GM21360 (cell line): ENCODE measurements around the gene SLC9A5.

Experiments used
- ATAC-seq: cut with Tn5 transposase; IDR thresholded peaks from one replicate; pipeline ENCODE4 v1.9.1; 2021; ENCODE audit warnings: mild to moderate bottlenecking, moderate library complexity; ENCODE audit not compliant: unreplicated experiment

SLC9A5 gene

DNA sequence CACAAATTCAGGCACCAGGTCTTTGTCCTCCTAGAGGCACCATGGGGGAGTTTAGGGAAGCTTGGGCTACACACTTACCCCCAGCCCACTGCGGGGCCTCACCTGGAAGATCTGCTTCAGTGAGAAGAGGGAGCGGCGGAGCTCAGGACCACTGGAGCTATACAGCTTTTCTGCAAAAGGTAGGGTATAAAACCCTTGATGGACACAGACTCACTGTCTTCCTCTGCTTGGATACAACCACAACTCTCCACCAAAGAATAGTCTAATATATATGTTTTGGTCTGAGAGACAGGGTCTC is 10.6 kb upstream of the SLC9A5 start:
- ATAC-seq = no peak

DNA sequence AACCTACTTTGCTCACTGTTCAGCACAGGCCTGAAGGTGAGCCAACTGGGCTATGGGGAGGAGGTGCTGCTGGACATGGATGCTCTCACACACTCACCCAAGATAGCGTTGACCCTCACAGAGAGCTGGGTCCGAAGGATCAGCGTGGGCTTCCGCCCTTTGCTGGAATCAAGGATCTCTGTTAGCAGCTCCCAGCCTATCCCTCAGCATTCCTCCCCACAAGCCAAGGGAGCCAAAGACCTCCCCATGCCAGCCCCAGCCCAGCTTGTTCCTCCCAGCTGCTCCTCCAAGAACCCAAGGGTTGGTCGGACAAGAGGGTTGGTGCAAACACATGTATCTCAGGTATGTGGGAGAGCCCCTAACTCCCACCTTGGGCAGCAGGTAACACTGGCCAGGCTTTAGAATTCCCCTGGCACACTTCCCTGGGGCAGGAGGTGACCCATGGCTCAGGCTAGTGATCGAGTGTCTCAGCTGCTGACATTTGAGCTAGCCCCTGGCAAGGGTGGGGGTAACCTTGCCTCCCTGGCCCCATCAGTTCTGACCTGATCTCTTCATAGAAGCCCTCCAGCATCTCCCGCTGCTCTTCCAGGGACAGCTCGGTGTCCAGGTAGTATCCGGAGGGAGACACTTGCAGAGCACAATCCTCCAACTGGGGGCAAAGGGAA is 9.8 kb upstream of the SLC9A5 start:
- no peak for ATAC-seq

DNA sequence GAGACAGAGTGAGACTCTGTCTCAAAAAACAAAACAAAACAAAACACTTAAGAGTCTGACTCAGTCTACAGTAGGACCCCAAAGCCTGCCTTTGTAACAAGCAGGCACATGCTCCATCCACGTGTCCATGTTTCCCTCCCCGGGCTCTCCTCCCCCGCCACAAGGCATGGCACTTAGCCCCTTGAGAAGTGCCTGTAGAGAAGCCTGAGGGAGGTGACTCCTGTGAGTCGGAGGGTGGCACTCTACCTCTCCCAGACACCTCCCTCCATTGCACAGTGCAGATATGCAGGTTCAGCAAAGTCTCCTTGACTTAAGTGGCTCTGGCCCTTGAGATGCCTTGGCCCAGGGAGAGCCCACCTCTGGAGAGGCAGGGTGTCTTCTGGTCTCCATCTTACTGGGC is 8.3 kb upstream of the SLC9A5 start:
- ATAC-seq = no peak

DNA sequence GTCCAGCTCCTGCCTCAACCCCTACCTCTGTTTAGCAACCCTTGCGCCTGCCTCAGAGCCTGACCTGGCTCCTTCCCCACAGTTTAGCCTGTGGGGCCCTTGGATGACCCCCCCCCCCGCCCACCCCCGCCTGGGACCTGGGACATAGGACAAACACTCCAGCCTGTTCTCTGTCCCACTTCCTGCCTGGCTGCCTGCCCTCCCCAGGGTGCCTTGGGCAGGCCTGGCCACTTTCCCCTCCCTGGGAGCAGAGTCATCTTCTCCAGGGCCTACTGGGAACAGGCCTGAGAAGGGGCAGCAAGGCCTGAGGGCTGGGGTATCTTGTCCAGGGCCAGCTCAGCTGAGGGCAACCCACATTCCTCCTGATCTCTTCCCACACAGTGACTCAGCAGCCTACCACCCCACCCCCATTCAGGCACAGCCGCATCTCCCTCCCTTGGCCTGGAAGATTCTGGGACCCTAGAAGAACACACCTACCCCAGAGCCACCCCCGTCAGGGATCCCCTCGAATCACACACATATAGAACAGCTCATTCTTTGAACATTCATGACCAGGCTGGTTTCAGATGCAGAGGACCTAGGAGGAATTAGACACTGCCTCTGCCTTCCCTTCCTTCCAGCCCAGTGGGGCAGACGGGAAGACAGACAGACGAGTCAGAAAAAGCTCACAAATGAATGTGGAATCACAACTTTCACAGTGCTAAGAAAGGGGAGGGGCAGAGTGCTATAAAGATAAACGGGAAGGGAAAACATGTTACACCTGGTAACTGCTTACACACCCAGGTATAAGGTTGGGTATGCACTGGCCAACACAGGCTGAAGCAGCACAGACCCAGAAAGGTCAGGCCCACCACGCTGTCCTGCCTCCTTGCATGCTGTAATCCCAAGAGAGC is 7.5 kb upstream of the SLC9A5 start:
- no peak for ATAC-seq

DNA sequence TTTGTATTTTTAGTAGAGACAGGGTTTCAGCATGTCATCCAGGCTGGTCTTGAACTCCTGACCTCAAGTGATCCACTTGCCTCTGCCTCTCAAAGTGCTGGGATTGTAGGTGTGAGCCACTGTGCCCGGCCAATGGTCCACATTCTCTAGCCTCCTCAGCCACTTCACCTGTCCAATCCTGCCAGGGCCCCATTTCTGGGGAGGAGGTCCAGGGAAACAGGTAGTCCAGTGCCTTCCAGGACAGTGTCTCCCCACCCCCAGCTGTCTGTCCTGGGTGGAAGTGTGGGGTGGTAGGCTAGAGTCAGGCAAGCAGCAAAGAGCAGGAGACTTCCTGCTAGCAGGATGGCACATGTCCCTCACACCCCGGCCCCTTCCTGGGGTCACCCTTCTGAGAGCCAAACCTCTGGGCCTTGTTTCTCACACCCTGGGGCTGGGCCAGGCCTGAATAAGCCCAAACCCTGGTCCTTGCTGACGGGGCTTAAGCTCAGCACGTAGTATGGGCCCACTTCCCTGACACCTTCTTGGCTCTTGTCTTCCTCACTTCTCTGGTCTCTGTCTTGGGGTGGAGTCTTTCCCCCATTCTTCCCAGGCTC is 6.5 kb upstream of the SLC9A5 start:
- ATAC-seq = no peak

DNA sequence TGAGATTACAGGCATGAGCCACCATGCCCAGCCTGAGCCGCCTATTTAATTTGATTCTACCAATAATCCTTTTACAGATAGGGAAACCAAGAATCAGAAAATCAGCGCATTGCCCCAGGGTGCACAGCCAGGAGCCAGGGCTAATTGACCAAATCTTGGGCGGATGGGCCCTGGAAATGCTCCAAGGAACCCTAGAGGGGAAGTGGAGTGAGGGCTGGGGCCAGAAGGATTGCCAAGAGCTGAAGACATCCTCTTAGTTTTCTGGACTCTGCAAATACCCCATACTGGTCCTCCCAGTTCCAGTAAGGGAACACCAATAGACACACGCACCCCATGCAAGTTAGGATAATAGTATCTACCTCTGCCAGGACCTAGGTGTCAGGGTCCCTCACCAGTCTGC is 5.3 kb upstream of the SLC9A5 start:
- ATAC-seq = no peak

DNA sequence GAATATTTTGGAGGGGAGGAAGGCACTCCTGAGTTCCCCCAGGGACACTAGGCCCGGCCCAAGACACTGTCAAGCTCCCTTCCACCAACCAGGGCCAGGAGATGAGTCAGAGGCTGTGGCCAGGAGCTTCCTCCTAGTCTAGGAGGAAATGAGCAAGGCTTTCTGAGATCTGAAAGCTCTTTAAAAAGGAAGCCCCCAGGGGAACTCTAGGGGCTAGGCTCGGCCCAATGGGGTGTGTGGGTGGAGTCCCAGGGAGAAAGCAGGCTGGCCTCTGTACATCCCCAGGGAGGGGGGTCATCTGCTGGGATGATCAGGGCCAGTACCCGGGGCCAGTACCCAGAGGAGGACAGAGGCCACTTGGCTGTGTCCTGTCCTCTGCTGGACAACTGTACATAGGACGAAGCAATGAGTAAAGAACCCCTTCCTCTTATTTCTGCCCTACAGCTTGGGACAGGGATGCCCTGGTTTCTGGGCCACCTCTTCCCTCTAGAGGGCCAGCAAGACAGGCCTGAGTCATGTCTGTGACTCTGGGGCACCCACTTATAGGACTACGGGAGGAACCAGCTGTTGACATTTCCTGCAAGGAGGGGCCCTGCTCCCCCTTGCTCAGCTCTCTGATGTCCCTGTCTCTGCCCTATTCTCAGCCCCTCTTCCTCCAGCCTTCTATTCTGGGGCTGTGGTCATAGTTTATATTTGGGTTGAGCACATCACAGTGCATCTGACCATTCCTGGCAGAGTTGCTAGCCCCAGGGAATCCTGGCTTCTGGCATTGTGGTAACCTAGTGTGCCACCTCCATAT is 4.2 kb upstream of the SLC9A5 start:
- ATAC-seq = peak; percentile 49

DNA sequence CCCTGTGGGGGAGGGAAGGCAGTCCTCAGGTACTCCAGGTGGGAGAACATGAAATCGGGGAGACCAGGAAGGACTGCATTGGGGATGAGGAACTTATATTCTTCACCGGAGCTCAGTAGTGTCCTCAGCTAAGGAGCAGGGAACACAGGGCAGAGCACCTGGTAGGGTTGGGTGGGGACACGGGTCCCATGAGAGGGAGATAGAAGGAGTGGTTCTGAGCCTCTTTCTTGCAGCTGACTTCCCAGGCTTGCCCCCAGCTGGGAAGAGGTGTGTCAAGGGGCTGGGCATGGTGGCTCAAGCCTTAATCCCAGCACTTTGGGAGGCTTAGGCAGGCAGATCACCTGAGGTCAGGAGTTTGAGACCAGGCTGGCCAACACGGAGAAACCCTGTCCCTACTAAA is 3.6 kb upstream of the SLC9A5 start:
- ATAC-seq = no peak

DNA sequence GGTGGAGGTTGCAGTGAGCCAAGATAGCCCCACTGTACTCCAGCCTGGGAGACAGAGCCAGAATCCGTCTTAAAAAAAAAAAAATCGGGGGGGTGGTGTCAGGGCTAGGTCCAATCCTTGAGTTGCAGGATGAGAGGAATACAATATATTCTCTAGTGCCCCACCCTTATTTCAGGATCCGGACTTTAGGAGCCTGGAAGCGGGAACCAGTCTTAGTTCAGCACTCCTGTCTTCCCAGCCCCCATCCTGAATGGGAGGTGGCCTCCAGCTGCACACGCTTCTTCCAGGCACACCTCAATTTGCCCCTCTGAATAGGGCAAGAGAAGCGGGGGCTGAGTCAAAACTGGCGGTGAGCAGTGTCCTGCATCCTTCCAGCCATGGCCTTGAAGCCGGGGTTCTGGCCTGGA is 3.1 kb upstream of the SLC9A5 start:
- ATAC-seq = no peak

DNA sequence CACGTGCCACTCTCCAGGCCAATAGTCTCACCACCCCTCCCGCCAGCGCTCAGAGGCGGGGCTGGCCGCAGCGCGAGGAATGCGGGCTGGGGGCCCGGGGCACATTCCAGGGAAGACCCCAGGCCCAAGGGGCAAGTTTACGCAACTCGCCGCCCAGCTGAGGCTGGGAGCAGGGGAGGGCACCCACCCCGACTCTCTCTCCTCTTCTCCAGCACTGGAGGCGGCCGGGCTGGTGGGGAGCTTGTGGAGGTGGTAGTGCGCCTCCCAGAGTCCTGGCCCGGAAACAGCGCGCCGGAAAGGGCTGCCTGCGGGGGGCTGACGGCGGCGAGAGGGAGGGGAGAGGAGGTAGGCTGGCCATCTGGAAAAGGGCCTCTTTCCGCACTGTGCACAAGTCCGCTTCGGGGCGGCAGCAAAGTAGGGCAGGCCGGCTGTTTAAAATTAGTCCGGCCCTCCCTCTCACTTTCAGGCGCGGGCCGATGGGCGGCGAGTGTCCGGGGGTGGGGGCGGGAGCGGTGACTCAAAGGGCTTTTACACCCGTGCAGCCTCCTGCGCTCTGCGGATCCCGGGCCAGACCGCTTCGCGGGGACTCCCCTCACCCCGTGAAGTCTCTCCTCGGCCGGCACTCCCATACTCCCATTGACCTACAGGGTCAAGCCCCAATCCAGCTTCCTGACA is 2.6 kb upstream of the SLC9A5 start:
- ATAC-seq = no peak

DNA sequence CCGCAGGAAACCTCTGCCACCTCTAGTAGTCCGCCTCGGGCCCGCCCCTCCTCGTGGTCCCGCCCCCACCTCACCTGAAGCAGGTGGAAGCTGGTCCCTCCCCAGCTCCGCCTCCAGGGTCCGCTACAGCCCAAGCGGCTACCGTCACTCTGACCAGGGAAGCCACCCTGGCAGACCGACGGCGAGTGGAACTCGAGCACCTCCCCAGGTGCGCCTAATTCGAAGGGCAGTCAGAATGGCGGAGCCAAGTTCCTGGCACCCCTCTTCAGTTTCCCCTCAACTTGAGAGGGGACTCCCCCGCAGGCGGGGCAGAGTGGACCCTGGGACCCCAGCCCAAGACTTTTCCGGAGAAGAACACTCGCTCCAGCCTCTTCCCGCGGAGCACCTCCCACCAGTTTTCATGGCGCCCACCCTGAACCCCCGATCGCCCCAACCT is 2.0 kb upstream of the SLC9A5 start:
- ATAC-seq = no peak

DNA sequence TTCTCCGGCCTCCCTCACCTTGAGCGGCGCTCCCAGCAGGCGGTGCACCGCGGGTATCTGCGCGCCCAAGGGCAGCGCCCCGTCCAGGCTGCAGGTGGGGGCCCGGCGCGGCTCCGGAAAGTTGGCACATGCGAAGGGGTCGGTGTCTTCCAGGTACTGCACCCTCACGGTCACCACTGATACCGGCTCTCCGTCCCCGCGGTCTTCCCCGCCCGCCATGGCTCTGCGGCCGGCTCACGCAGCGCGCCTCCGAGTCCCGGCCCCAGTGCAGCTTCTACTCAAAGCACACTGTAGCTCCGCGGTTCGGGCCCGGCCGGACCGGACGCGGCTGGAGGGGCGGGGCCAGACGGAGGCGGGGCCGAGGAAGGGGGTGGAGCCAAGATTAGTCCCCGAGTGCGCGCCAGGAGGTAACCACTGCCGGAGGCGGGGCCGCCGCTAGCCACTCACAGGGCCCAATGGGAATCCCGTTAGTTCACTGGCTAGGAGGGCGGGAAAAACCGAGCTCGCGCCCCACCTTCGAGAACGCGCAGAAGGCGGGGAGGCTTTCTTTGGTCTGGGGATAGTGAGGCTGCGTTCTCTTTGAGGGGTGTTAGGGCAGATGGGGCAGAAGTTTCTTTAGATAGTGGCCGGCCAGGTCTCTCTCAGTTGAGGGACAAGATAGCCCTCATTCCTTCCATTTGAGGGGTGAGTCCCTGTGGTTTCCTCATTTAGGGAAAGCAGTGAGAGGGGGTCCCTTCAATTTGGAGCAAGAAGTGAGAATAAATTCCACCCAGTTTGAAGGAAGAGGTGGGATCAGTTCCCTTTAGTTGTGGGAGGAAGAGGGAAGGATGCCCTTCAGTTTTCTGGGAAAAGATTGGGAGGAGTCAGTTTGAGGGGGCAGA is 1.3 kb upstream of the SLC9A5 start, which contains the start of gene FHOD1:
FHOD1 (minus strand) TSS at position 290 of the 881 bp plus-strand sequence; CDS start at position 219, 71 bp downstream.
- ATAC-seq = peak; percentile 44

DNA sequence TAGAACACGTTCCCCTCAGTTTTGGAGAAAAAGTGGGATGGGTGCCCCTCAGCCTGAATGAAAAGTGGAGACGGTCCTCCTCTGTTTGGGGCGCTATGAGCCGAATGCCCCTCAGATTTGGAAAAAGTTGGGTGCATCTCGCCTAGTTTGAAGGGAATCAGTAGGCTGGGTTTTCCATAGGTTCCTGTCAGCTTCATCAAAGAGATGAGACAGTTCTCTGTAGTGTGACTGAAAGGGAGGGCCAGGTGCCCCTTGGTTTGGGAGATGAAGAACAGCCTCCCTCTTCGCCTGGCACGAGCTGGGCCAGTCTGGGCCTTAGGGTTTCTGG is 742 bp upstream of the SLC9A5 start:
- no peak for ATAC-seq

DNA sequence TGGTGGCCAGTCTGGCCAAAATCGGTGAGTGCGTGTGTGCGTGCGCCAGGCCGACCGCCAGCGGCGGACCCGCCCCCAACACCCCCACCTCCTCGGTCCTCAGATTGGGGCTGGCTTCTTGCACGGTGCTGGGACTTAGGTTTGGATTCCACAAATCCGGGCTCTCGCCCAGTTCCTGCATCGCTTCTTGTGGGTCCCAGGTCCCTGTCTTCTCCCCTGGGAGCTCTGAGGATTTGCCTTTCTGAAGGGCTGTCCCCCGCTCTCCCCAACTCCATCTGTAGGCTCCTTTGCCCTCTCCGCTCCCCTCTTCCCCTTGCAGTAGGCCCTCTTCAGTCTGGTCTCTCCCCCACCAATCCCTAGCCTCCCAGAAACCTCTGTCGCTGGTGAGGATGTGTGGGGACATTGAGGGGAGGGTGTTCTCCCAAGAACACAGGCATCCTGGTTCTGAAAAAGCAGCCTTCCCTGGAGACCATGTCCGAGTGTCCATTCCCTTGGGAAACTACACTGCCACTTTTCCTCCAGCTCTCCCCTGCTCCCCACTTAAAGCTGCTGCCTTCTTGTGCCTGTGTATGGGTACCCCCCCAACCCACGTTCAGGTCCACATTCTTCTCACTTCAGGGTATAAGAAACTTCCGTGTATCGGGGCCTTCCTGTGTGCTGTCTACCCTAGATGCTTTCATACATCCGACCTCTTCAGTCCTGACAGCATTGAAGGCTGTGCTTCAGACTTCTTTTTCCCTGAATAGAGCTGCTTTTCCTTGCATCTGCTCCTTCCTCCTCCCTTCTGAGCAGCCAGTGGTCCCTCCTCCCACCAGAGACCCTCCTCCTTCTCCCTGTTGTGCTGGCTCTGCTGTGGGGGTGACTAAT is 632 bp downstream of the SLC9A5 start:
- no peak for ATAC-seq

DNA sequence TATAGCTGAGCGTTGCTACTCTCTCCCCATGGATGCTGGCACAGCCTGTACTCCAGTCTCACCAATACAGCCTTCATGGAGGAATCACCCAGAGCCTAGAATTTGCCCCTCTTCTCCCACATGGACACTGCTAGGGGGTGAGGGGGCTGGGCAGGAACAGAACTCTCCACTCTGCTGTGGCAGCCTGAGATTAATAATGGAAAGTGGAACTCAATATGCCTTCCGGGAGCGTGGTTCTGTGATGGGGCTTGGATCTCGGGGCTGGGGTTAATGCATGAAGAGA is 1.2 kb downstream of the SLC9A5 start:
- ATAC-seq = no peak

DNA sequence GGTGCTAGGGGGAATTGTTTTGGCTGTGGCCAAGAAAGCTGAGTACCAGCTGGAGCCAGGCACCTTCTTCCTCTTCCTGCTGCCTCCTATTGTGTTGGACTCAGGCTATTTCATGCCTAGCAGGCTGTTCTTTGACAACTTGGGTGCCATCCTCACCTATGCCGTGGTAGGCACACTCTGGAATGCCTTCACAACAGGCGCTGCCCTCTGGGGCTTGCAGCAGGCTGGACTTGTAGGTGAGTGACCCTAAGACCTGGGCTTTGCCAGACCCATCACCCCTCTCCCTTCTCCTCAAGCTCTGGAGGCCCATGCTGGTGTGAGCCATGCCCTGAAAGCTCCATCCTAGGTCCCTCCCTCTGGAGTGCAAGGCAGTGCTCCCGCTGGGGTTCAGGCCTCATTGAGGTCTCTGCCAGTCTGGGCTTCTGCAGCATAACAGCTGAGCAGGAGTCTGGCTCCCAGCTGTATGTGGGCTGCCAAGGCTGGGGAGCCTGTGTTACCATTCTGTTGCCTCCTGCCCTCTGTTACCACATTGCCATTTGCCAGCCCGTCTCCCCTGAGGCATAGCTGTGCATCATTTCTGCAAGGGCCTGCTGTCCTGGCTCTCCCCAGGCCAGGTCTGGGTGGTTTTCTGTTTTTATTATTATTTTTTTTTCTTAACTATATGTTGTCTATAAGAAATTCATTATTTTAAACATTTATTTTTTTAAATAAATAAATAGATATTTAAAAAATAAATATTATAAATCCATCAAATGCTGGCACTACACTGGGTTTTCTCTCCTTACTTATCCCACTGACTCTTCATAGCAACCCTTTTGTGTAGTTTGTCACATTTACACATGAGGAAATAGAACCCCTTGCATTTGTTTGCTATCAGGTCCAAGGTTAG is 4.1 kb downstream of the SLC9A5 start:
- no peak for ATAC-seq

DNA sequence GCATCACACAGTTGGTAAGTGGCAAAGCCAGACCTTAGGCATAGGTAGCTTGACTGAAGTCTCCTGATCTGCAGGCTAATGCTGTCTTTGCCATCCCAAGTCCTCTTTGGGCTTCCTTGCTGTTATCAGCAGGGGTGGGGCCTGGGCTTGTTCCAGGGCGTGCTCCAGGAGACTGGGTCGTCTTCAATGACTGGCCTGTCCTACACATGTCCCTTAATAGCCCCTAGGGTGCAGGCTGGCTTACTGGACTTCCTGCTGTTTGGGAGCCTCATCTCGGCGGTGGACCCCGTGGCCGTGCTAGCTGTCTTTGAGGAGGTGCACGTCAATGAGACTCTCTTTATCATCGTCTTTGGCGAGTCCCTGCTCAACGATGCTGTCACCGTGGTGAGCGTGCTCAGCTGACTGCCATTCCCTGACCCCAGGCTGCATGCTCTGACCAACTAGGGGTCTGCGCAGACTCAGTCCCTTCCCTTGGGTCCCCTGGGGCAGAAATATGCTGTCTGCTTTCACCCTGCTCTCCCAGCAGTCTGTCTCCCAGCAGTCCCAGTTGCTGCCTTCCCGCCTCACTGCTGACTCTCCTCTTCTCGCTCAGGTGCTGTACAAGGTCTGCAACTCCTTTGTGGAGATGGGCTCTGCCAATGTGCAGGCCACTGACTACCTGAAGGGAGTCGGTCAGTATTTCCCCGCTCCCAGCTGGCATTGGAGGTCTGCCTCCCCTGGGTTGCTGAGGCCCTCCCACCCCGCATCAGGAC is 6.2 kb downstream of the SLC9A5 start:
- no peak for ATAC-seq
